Nephron progenitor cell (in vitro differentiated cells): Measurements from ENCODE around the gene GRIK3.

Experiments used
- DNase-seq: peaks from one replicate; pipeline ENCODE4 v3.0.0; 2021
- H3K27ac Mint-ChIP-seq: 2 replicates; pipeline ENCODE4 v1.8.0; 2021; ENCODE audit warnings: mild to moderate bottlenecking, moderate library complexity, mixed read lengths
- H3K27me3 Mint-ChIP-seq: 2 replicates; pipeline ENCODE4 v1.8.0; 2021; ENCODE audit warnings: mild to moderate bottlenecking, low read depth, mixed read lengths; ENCODE audit not compliant: poor library complexity
- H3K36me3 Mint-ChIP-seq: 2 replicates; pipeline ENCODE4 v1.8.0; 2021; ENCODE audit warnings: low read depth, mixed read lengths
- H3K4me1 Mint-ChIP-seq: 2 replicates; pipeline ENCODE4 v1.8.0; 2021; ENCODE audit warnings: mixed read lengths
- H3K4me3 Mint-ChIP-seq: 2 replicates; pipeline ENCODE4 v1.8.0; 2021; ENCODE audit warnings: mild to moderate bottlenecking, moderate library complexity, mixed read lengths
- H3K9me3 Mint-ChIP-seq: 2 replicates; pipeline ENCODE4 v1.8.0; 2021; ENCODE audit warnings: mild to moderate bottlenecking, moderate library complexity, mixed read lengths
- TF ChIP-seq, protein P1 (sequence below): fragments of 200-600 bp; sonication (generic); IDR thresholded peaks from 2 replicates; pipeline ENCODE4 v1.5.0; 2021; ENCODE audit warnings: antibody characterized with exemption

GRIK3 gene

GRCh38 chr1:36986241-36986985 is 47.9 kb downstream of the GRIK3 start:
- H3K4me3 Mint-ChIP-seq = no peak overlapping the region
- H3K27ac Mint-ChIP-seq = peak overlapping the region; percentile 3
- TF ChIP-seq, protein P1, sequence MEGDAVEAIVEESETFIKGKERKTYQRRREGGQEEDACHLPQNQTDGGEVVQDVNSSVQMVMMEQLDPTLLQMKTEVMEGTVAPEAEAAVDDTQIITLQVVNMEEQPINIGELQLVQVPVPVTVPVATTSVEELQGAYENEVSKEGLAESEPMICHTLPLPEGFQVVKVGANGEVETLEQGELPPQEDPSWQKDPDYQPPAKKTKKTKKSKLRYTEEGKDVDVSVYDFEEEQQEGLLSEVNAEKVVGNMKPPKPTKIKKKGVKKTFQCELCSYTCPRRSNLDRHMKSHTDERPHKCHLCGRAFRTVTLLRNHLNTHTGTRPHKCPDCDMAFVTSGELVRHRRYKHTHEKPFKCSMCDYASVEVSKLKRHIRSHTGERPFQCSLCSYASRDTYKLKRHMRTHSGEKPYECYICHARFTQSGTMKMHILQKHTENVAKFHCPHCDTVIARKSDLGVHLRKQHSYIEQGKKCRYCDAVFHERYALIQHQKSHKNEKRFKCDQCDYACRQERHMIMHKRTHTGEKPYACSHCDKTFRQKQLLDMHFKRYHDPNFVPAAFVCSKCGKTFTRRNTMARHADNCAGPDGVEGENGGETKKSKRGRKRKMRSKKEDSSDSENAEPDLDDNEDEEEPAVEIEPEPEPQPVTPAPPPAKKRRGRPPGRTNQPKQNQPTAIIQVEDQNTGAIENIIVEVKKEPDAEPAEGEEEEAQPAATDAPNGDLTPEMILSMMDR = no peak
- no peak for DNase-seq
- peaks cover 32% of the 10 kb centered on the region for H3K27me3 Mint-ChIP-seq
- H3K9me3 Mint-ChIP-seq = no peaks in the 10 kb centered on the region
- H3K36me3 Mint-ChIP-seq = no peaks in the 10 kb centered on the region
- peaks cover 60% of the 10 kb centered on the region for H3K4me1 Mint-ChIP-seq

GRCh38 chr1:36984675-36985074 is 49.6 kb downstream of the GRIK3 start:
- no peaks in the 10 kb centered on the region for H3K36me3 Mint-ChIP-seq
- peaks cover 35% of the 10 kb centered on the region for H3K27me3 Mint-ChIP-seq
- no peak overlapping the region for H3K4me3 Mint-ChIP-seq
- no peak overlapping the region for H3K27ac Mint-ChIP-seq
- TF ChIP-seq, protein P1 = no peak
- DNase-seq = no peak
- peaks cover 61% of the 10 kb centered on the region for H3K4me1 Mint-ChIP-seq
- no peaks in the 10 kb centered on the region for H3K9me3 Mint-ChIP-seq

DNA sequence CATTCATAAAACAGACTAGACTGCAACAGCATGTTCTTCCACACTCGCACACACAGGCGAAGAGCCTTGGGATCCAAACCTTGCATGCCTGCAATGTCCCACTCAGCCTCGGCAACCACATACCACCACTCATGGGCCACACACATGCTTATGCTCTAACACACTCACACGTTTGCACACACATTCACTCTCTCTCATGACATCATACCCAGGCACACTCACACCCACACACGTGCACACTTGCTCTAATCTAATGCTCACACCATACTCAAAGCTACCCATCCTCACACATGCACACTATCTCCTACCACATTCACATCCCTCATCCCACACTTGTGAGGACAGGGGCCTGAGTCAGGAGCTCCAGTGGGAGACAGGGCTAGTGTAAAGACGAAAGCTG is 50.3 kb downstream of the GRIK3 start:
- Mint-ChIP-seq H3K4me1 (peaks cover 61% of the 10 kb centered on the region), H3K9me3 (no peaks in the 10 kb centered on the region), H3K4me3 (no peak overlapping the region), H3K27ac (no peak overlapping the region), H3K27me3 (peaks cover 38% of the 10 kb centered on the region), H3K36me3 (no peaks in the 10 kb centered on the region)
- no peak for DNase-seq
- TF ChIP-seq, protein P1 = no peak

DNA sequence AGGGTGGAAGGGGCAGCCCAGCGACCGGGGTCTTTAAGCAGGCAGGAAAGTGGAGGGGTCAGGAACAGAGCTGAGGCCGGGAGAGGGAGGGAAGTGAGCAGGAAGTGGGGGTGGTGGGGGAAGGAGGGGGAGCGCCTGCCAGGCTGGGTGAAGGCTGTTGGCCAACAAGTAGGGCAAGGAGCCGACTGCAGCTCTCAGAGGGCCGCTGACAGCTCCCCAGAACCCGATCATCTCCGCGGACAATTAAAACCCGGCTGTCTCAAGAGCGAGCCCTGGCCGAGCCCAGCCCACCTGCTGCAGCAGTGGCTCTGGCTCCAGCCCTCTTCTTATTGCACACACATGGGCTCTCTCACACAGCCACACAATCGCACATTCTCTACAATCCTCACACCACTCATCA is 51.6 kb downstream of the GRIK3 start:
- Mint-ChIP-seq H3K27ac (no peak overlapping the region), H3K9me3 (peaks cover 3% of the 10 kb centered on the region), H3K27me3 (peaks cover 38% of the 10 kb centered on the region), H3K4me1 (peaks cover 48% of the 10 kb centered on the region), H3K36me3 (no peaks in the 10 kb centered on the region), H3K4me3 (no peak overlapping the region)
- TF ChIP-seq, protein P1 = no peak
- no peak for DNase-seq

GRCh38 chr1:36981771-36982622 is 52.3 kb downstream of the GRIK3 start:
- Mint-ChIP-seq H3K4me3 (no peak overlapping the region), H3K9me3 (peaks cover 3% of the 10 kb centered on the region)
- TF ChIP-seq, protein P1 = no peak

More at GRCh38 chr1:36981771-36982622, 52.3 kb downstream of the GRIK3 start:
- Mint-ChIP-seq H3K36me3 (no peaks in the 10 kb centered on the region), H3K27ac (no peak overlapping the region), H3K4me1 (peaks cover 41% of the 10 kb centered on the region), H3K27me3 (peaks cover 34% of the 10 kb centered on the region)
- no peak for DNase-seq
